Fibroblast of pulmonary artery (primary cell): Measurements from ENCODE around the gene CWC15.
"Not testable (repeated sequence)": the region's sequence is repeated elsewhere in the genome, so short reads cannot be mapped to it uniquely, and the experiment has no call there.

Experiments
- DNase-seq: peaks from one replicate; pipeline ENCODE4 v3.0.0-alpha.2; 2010; ENCODE audit warnings: low read depth
- H3K4me3 ChIP-seq: replicated peaks from 2 replicates; pipeline ENCODE4 v1.5.1; 2011; ENCODE audit warnings: low read depth, mild to moderate bottlenecking, control low read depth, low read length, moderate library complexity
- TF ChIP-seq, protein P1 (sequence below): IDR thresholded peaks from 2 replicates; pipeline ENCODE4 v1.5.1; 2011; ENCODE audit warnings: mild to moderate bottlenecking, control low read depth, low read length, inconsistent platforms; ENCODE audit errors: missing control alignments

The CWC15 gene

DNA sequence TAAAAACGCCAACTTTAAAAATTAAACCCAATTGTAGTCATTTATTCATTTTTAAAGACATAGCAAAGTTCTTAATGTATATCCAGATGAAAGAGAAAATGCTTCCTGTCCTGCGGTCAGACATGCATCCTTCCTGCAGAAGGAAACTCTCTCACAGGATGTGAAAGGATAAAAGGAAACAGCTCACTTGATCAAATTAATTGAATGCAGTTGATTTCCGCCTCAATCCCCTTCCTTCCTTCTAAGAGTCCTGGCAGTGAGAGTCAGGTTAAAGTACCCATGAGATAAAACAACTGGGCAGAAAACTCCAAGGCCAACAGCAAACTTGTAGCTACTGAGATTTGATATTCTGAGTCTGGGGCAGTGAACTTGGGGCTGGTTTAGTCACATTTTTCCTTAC, 38.5 kb downstream of the CWC15 start:
- H3K4me3 ChIP-seq, result no peak overlapping the region
- TF ChIP-seq, protein P1, sequence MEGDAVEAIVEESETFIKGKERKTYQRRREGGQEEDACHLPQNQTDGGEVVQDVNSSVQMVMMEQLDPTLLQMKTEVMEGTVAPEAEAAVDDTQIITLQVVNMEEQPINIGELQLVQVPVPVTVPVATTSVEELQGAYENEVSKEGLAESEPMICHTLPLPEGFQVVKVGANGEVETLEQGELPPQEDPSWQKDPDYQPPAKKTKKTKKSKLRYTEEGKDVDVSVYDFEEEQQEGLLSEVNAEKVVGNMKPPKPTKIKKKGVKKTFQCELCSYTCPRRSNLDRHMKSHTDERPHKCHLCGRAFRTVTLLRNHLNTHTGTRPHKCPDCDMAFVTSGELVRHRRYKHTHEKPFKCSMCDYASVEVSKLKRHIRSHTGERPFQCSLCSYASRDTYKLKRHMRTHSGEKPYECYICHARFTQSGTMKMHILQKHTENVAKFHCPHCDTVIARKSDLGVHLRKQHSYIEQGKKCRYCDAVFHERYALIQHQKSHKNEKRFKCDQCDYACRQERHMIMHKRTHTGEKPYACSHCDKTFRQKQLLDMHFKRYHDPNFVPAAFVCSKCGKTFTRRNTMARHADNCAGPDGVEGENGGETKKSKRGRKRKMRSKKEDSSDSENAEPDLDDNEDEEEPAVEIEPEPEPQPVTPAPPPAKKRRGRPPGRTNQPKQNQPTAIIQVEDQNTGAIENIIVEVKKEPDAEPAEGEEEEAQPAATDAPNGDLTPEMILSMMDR, result no peak
- no peak for DNase-seq

DNA sequence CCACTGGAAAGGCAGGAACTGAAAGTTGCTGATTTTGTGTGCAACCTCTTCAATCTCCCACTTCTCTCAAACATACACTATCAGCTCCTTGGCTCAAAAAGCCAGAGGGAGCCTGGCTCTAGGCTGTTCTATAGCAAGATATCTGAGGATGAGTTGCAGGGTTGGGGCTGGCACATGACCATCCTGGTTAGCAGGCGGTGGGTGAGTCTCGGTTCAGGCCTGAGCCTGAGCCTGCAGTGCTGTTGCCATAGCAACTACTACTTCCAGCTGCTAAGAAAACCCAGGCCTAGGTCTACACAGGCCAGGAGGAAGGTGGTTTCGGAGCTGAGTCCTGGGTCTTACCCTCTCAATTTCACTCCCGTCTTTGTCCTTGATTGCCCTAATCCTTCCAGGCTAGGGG, 39.0 kb downstream of the CWC15 start:
- H3K4me3 ChIP-seq, result no peak overlapping the region
- peak; percentile 39 for DNase-seq
- TF ChIP-seq, protein P1, result no peak

DNA sequence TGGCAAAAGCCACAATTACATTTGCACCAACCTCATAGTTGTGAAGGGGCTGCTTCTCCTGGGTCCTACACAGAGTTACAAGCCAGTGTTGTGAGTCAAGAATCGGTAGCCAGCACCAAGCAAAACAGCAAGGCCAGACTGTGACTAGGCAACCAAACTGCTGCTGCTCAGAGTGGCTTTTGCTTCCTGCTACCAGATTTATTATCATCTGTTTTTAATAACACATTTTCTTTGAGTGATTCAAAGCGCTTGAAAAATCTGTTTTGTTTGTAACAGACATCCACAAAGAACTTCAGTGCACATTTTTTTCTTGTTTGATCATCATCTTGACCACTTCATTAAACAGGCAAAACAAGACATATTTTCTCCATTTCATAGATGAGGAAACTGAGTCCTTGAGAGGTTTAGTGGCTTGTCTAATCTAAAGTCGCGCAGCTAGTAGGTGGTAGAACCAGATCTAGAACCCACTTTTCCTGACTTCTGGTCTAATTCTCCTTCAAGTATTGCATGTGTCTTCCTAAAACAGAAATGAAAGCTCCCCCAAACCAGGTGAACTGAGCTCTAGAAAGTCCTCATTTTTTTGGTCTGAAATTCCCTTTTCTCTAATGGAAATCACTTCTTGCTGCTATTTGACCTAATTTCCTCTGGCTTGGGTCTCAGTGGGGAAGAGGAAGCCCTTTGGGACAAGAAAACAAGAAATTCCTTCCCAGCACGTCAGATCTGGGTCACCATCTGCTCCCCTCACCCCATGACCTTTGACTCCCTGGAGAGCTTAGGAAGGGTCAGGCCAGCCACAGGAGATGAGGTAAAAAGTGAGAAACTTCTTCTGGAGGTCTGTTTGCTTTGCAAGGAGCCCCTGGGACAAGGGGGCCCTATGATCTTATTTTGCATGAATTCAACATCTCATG, 39.9 kb downstream of the CWC15 start:
- DNase-seq, result peak; percentile 87
- H3K4me3 ChIP-seq, result no peak overlapping the region
- TF ChIP-seq, protein P1, result no peak

DNA sequence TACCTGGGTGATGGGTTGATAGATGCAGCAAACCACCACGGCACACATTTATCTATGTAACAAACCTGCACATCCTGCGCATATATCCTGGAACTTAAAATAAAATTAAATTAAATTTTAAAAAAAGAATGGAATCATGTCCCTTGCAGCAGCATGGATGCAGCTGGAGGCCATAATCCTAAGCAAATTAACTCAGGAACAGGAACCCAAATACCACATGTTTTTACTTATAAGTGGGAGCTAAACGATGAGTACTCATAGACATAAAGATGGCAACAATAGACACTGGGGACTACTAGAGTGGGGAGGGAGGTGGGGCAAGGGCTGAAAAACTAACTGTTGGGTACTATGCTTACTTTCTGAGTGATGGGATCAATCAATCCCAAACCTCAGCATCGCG, 40.9 kb downstream of the CWC15 start:
- TF ChIP-seq, protein P1, result no peak
- no peak for DNase-seq
- no peak overlapping the region for H3K4me3 ChIP-seq

DNA sequence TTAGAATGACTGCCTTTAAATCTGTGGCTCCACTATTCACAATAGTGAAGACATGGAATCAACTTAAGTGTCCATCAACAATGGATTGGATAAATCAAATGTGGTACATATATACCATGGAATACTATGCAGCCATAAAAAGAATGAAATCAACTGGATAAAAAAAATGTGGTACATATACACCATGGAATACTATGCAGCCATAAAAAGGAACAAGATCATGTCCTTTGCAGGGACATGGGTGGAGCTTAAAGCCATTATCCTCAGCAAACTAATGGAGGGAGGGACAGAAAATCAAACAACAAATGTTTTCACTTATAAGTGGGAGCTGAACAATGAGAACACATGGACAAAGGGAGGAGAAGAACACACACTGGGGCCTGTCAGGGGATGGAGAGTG, 41.3 kb downstream of the CWC15 start:
- DNase-seq, H3K4me3 ChIP-seq: not testable (repeated sequence)

DNA sequence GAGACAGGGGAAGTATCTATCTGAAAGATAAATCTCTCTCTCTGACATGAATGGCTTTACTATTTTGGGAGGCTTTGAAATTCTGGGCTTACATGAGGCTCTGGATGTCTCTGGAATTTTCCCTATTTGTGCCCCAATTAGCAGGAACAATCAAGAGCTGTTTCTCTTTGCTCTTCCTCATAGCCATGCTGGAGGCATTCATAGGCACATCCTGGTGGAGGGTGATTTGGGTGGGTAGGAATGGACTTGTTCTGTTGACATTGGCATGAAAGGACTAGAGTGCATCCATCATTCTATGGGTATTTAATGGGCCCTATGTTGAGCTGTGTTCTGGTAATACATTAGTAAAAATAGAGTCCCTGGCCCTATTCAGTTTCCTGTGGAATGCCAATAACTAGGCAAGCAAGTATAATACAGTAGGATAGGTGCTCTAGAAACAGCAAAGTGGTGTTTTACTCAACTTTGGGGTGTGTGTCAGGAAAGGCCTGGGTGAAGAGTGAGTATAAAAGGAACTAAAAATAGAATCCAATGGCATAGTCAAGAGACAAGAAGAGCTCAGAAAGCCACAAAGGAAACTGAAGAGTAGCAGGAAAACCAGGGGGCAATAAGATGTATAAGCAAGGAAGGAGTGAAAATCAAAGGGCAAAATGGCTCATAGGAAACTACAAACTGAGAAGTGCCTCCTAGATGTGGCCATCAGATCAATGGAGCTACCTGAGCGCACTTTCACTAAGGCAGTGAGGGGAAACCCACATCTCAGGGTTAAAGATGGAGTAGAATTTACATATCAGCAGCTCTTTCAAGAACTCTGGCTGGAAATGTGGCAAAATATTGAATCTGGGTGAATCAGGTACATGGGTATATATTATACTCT, 45.0 kb downstream of the CWC15 start:
- DNase-seq, result no peak
- H3K4me3 ChIP-seq, result no peak overlapping the region
- TF ChIP-seq, protein P1, result no peak

DNA sequence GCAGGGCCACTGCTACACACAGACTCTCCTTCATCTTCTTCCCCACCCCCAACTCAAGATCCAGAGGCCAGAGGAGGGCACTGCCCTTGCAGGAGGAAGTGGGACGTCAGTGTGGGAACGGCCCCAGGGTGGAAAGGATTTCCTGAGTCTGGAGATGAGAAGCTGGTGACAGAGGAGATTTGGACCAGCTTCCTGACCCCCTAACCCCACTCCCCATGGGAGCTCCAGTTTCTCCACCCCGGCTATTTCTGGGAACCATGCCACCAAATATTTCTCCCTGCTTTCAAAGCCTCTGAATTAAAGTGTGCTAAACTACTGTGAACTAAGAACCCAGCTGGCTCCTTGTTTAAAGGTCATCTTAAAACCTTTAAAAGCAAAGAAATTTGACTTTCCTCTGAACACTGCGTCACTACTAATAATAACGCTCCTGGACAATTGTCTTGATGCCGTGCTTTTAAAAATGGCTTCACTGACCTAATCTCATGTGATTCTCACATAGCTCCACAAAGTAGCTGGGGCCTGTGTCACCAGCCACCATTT, 46.6 kb downstream of the CWC15 start:
- peak; percentile 98 for DNase-seq
- no peak overlapping the region for H3K4me3 ChIP-seq
- TF ChIP-seq, protein P1, result no peak
